Stromal cell of bone marrow (primary cell): ENCODE measurements around the gene PRKCI.
"Not testable (repeated sequence)": the region's sequence is repeated elsewhere in the genome, so short reads cannot be mapped to it uniquely, and the experiment has no call there.

Source experiments
- DNase-seq: peaks from one replicate; pipeline ENCODE4 v3.0.0-alpha.2; 2012; ENCODE audit warnings: low read depth

The PRKCI gene

DNA sequence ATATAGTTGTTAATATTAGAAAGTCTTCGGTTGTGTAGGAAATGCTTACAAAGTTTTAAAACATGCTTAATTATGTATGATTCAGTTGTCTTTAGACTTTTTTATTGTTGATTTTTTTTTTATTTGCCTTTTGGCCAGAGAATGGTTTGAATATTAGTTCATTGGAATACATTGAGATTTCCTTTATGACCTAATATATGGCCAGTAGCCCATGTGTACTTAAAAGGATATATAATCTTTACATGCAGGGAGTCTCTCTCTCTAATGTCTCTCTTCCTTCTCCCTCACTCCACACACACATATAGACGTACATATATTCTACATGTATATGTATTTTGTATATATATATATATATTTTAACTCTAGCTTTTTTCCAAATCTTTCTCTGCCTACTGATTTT, 68.0 kb downstream of the PRKCI start:
- DNase-seq = no peak

DNA sequence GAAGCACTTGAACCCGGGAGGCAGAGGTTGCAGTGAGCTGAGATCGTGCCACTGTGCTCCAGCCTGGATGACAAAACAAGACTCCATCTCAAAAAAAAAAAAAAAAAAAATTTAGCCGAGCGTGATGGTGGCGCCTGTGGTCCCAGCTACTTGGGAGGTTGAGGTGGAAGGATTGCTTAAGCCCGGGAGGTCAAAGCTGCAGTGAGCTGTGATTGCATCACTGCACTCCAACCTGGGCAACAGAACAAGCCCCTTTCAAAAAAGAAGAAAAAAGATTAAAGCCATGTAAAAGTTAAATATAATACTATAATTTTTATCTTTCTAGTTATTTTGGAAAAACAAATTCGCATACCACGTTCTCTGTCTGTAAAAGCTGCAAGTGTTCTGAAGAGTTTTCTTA, 73.4 kb downstream of the PRKCI start:
- DNase-seq = no peak

DNA sequence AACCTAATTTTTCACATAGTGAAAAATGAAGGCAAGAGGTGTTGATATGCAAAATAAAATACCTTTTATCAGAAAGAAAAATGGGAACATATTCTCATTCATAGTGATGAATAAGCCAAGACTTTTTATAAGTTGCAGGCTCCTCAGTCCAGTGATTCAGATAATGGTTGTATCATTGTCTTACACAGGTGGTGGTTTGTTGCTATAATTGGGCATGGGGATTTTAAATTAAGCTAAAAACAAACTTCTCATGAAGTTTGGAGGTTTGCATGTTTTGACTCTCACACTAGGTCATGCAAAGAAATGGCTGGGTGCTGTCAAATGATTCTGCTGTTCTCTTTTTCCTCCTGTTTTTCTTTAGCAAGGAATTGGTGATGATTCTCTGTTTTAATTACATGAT, 74.5 kb downstream of the PRKCI start:
- DNase-seq = no peak

DNA sequence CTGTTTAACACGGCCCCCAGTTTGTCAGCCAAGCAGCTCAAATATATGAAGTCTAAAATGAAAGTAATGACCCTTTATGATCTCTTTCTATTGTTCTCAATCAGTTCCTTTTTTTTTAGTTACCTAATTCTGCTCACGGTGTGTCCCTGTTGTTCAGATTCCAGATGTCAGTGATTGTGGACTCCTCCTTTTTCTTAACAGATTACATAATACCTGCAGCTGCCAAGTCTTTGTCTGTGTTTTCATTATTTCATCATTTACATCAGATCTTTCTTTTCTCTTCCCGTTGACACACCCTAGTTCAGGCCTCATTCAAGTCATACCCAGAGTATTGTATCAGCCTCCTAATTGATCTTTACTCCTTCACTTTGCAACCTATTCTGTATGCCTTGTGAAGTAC, 79.2 kb downstream of the PRKCI start:
- DNase-seq = peak; percentile 16

DNA sequence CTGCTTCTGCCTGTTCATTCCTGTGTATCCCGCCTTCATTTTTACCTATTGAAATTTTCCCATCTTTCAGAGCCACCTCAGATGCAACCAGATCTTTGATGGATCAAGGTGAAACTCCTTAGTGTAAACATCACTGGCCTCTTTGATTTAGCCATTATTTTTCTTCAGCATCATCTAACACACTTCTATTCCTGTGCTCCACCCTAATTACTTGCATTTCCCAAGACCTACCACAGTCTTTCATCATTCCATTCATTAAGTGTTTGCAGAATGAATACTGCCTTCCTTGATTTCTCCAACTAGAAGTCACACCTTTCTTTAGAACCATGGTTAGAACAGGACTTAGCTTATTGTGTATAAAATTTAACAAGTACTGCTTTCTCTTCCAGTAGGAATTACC, 79.8 kb downstream of the PRKCI start:
- DNase-seq = no peak

DNA sequence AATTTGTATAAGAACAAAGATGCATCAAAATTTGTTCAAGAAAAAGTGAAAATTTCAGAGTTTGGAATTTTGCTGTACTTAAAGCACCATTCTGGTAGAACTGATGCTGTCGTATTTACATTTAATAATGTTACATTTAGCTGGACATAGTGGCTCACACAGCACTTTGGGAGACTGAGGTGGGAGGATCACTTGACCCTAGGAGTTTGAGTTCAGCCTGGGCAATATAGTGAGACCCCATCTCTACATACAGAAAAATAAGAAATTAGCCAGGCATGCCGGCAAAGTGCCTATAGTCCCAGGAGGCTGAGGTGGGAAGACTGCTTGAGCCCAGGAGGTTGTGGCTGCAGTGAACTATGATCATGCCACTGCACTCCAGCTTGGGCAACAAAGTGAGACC, 83.8 kb downstream of the PRKCI start:
- no peak for DNase-seq

DNA sequence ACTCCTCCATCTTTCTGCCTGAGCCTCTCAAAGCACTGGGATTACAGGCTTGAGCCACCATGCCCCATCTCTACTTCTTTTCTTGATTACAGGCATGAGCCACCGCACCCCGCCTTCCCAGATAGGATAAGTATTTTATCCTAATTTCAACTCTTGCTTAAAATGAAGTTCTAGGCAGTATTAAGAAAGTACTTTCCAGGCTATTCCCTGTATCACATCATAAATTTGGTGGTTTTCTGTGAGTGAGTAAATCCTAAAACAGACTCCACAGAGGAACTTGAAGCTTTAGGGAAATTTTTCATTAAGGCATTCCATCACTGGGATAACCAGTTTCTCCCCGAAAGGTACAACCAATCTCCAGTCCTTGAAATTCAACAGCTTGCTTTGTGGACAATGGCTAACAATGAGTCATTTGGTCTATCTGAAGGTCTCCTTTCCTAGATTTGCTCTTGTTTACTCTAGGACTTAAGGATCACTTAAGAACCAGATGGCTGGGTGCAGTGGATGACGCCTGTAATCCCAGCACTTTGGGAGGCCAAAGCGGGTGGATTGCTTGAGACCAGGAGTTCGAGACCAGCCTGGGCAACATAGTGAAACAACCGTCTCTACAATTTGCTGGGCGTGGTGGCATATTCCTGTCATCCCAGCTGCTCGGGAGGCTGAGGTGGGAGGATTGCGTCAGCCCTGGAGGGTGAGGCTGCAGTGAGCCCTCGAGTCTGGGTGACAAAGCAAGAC, 85.6 kb downstream of the PRKCI start:
- no peak for DNase-seq

DNA sequence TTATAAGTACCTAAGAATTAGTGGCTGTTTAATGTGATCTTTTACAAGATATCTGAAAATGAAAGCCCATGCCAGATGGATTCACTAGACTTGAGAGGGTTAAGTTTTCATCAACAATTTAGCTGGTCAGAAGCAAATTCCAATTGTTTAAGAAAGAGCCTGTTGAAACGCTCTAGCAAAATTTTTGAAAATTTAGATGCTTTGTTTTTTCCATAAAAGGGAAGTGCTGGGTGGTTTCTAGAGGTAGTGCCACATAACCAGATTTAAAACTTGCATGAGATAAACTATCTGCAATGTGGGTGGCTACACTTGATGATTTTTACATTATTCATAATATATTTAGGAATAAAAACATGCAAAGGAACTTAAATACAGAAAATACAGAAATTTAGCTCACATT, 86.8 kb downstream of the PRKCI start:
- DNase-seq = no peak

DNA sequence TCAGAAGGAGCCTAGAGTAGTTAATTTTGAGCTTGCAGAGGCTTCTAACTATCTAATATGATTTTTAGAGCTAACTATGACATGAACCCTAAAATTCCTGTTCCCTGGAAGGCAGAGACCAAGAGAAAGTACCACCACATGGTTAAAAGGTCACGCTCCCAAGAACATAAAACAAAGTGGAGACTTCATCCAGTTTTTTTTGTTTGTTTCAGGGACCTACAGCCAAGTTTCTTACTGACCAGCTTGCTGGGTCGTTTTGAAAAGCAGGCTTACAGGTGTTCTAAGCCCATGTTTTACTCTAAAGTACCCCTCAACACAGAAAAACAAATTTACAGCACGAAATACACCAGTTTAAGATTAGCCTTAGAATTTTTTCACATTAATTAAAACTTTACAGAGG, 95.7 kb downstream of the PRKCI start:
- no peak for DNase-seq

DNA sequence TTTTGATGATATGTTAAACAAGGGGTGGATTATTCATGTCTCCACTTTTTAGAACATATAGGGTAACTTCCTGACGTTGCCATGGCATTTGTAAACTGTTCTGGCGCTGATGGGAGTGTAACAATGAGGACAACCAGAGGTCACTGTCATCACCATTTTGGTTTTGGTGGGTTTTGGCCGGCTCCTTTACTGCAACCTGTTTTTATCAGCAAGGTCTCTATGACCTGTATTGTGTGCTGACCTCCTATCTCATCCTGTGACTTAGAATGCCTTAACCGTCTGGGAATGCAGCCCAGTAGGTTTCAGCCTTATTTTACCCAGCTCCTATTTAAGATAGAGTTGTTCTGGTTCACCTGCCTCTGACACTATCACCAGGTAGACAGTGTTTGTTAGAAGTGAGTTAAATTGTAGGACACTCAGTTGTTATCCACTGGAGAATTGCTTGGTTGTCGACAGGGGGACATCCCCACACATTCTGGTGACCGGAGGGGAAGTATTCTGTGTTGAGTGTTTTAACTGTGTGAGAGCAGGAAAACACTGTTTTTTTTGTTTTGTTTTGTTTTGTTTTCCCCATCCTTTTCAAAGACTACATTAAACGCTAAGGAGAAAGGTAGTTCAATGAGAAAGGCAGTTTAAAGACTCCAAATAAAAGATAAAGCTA, 98.4 kb downstream of the PRKCI start:
- no peak for DNase-seq

DNA sequence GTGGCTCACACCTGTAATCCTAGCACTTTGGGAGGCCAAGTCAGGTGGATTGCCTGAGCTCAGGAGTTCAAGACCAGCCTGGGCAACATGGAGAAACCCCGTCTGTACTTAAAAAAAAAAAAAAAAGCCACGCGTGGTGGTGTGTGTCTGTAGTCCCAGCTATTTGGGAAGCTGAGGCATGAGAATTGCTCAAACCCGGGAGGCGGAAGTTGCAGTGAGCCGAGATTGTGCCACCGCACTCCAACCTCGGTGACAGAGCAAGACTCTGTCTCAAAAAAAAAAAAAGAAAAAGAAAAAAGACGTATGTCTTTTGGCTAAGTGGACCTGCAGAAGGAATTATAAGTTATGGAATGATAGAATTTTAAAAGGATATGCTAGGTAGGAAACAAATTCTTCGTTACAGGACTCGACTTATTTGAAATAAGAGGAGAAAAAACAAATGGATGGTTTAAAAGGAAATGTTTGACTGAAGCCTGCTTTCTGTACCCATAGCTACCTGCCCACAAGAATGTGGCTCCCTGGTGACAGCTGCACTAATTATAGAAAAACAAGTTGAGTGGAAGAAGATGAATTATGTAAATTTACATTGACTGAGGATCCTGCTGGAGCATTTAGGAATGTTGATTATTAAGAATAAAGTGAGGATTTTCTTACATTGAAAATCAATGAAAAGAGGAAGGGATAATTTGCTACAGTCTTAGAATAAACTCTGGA, 99.3 kb downstream of the PRKCI start:
- DNase-seq = no peak

DNA sequence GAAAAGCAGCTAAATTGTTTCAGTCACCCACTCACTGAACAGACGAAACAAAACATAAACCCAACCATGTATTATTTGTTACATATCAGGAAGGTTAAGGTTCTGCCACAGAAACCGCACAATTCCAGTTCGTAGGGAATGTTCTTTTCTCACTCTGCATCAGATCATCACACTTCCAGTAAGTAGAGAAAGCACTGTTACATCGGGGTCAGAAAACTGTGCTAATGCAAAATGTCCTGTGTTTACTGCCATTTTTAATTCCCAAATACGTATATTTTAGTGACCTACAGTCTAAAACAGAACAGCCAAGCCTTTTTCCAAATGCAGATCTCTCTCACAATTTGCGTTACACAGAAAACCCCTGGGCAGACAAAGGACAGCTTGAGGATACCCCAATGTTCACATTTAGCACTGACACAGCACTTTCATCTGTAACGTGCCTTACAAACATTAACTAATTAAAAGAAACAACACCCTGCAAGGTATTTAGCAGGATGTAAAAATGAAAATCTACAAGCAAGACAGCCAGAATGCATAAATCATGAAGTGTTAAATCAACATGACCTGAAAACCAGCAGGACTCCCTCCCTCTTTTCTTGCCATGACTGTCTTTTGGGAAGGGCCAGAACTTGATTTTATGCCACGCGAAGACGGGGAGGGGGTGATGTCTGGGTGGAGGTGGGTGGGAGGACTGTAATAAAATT, 100.5 kb downstream of the PRKCI start:
- no peak for DNase-seq

DNA sequence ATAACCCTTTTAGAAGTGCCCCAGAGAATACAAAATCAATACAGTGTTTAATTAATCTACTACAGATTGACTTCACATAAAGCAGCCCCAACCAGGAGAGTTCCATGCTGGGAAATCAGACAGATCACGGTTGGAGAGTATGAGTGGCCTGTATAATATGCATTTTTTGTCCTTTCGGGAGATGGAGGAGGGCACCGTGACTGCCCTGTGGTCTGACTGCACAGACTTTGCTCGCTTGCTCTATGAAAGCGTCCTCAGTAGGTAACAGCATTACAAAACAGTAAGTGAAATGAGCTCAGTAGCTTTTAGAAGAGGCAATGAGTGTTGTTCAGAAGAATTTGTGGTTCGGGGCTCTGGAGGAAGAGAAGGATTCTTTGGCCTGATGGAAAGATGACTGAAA, 101.1 kb downstream of the PRKCI start:
- no peak for DNase-seq

DNA sequence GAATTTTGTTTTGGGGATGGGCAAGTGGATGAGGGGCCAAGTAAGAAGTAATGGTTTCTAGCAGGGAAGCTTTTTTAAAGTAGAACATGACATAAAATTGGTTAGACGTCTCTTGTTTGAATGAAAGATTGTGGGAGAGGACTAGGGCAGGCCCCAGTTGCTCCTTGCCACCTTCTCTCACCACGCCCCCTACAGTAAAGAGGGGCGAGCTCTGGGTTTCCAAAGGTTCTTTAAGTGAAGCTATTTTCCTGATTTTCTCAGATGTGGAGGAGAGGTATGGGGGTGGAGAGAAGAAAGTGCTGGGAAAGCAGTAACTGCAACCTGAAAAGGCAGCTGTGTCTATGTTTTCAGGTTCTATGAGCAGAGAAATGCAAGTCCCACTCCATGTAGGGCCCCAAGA, 102.7 kb downstream of the PRKCI start:
- DNase-seq = no peak

DNA sequence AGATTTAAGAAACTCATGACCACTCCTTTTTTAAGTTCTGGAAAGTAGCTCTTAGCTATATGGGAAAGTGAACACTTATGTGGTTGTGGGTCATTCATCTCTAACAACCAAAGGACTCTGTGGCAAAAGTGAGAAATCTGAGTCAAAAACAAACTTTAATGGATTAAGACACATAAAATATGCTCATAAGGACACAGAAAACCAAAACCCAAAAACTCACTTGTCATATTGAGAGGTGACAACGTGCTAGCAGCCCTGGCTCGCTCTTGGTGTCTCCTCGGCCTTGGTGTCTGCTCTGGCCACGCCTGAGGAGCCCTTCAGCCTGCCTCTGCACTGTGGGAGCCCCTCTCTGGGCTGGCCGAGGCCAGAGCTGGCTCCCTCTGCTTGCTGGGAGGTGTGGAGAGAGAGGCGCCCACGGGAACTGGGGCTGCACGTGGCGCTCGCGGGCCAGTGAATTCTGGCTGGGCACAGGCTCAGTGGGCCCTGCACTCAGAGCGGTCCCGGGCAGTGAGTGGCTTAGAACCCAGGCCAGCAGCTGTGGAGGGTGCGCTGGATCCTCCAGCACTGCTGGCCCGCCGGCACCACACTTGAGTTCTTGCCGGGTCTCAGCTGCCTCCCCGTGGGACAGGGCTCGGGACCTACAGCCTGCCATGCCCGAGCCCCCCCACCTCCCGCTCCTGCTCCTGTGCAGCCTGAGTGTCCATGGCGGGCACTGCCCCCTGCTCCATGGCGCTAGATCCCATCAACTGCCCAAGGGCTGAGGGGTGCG, 105.0 kb downstream of the PRKCI start:
- no peak for DNase-seq

DNA sequence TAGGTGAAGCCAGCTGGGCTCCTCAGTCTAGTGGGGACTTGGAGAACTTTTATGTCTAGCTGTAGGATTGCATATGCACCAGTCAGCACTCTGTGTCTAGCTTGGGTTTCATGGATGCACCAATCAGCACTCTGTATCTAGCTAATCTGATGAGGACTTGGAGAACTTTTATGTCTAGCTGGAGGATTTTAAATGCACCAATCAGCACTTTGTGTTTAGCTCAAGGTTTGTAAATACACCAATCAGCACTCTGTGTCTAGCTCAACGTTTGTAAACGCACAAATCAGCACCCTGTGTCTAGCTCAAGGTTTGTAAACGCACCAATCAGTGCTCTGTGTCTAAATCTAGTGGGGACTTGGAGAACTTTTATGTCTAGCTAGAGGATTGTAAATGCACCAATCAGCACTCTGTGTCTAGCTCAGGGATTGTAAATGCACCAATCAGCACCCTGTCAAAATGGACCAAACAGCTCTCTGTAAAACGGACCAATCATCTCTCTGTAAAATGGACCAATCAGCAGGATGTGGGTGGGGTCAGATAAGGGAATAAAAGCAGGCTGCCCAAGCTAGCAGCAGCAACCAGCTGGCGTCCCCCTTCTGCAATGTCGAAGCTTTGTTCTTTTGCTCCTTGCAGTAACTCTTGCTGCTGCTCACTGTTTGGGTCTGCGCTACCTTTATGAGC, 105.8 kb downstream of the PRKCI start:
- DNase-seq = not testable (repeated sequence)

DNA sequence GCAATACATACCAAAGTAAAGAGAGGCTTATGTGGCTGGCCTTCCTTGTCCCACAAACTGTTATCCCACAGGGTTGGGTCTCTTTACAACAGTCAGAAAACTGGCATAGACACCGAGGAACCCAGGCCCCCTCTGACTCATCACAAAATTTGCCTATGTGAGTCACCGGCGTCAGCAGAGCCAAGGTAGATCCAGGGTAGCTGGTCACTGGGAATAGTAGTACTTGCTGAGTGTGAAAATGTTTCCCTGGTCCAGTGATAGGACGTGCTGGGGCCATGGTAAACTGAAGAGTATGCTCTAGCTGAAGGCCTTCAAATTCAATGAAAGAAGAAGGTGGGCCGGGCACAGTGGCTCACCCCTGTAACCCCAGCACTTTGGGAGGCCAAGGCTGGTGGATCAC, 108.1 kb downstream of the PRKCI start:
- peak; percentile 17 for DNase-seq

DNA sequence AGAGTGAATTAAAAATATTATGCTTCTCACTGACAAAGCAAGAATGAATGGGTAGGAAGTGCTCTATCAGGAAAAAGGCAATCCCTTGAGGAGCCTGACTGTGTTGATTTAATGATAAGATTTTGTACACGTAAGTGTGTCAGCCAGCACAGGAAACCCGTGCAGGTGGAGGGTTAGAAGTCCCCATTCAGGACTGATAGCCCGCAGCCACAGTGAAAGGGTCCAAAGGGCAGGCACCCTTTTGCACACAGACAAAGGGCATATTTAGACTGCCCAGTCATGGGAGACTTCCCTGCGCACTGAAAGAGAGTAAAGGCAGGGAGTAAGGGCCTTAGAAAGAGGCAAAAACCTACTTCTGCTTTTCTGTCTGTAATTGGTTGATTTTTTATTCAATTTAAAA, 108.9 kb downstream of the PRKCI start:
- no peak for DNase-seq

DNA sequence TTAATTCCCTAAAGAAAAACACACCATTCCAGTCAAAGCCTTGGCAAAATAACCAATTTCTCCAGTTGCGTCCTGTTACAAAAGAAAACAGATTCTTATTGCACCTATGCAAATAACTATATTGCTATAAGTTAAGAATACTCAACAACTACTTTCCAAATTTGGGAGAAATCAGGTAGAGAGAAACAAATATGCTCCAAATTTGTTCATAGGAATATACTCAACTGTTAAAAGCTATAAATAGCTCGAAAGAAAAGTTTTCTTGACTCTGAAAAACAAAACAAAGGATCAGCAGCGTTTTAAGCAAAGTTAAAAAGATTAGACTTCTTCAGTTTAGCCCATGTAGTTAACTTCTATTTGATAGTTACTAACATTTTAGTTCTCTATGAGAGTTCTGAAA, 115.2 kb downstream of the PRKCI start:
- DNase-seq = no peak

DNA sequence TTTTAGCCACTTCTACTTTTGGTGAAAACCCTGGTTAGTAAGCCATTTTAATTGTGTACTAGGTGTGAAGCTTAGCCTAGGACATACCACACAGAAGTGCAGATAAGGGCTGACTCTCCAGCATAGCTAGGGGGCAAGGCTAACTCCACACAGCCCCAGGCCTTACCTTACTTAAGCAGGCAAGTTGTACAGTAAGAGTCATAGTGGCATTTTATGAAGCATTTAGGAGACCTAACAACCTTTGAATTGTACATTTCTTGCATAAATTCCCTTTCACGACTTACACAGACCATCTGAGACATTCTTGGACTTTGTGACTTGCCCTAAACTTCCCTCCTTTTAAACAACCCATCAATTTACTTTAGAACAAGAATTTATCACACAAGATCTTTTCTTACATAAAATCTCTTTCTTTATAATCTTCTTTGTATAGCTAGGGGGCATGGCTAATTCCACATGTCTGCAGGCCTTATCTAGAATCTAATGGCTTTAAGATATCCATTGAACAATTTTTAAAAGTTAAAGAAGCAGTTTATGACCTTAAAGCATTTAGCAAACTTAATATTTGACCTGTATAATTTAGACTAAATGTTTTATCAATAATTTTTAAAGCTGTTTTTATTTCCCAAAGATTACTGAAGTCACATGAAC, 116.6 kb downstream of the PRKCI start:
- no peak for DNase-seq

DNA sequence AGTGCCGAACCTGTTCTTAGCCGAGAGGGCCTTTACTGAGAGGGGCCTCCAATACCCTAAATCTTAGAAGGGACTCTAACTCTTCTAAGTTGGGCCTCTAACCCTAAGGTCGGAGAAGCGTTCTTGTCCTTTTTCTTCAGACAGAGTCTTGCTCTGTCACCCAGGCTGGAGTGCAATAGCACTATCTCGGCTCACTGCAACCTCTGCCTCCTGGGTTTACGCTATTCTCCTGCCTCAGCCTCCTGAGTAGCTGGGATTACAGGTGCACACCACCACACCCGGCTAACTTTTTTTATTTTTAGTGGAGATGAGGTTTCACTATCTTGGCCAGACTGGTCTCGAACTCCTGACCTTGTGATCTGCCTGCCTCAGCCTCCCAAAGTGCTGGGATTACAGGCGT, 120.0 kb downstream of the PRKCI start:
- DNase-seq = not testable (repeated sequence)
